GM08714 (cell line): Measurements from ENCODE around the gene CCNA1.

Experiments
- H3K4me3 ChIP-seq: fragments of 200-500 bp; sonication (Bioruptor generic); 2 replicates; pipeline ENCODE4 v1.5.1; 2014; ENCODE audit warnings: mild to moderate bottlenecking, low read length, inconsistent platforms
- ZNF274 ChIP-seq: IDR thresholded peaks from 2 replicates; pipeline ENCODE4 v1.6.1; 2012; ENCODE audit warnings: mild to moderate bottlenecking, low read depth, low read length

Gene CCNA1

GRCh38 chr13:36431204-36432105 is 840 bp upstream of the CCNA1 start:
- H3K4me3 ChIP-seq: peak overlapping the region; percentile 44
- no peak for TF ChIP-seq ZNF274

DNA sequence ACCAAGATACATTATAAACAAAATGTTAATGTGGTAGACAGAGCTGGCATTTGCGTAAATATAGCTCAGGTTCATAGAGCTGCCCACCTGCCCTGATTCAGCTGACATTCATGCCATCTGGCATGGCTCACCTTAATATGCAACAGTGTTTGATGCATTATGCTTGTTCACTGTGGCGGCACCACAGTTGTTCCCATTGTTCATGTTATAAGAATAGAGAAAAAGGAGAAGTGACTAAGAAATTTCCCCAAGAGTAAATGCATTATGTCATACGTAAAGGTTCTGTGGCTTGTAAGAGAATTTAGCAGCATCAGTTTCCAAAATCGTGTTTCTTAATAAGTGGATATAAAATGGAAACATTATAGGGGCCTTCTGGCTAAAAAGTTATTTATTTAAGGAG is 4.5 kb downstream of the CCNA1 start:
- H3K4me3 ChIP-seq: no peak overlapping the region
- no peak for TF ChIP-seq ZNF274

GRCh38 chr13:36438594-36439483 is 6.5 kb downstream of the CCNA1 start:
- H3K4me3 ChIP-seq: no peak overlapping the region
- no peak for TF ChIP-seq ZNF274

- no peak overlapping the region for H3K4me3 ChIP-seq
- no peak for TF ChIP-seq ZNF274
Measured at GRCh38 chr13:36445278-36445677, 13.0 kb downstream of the CCNA1 start.

GRCh38 chr13:36445891-36446351 is 13.6 kb downstream of the CCNA1 start:
- no peak for TF ChIP-seq ZNF274
- H3K4me3 ChIP-seq: no peak overlapping the region

DNA sequence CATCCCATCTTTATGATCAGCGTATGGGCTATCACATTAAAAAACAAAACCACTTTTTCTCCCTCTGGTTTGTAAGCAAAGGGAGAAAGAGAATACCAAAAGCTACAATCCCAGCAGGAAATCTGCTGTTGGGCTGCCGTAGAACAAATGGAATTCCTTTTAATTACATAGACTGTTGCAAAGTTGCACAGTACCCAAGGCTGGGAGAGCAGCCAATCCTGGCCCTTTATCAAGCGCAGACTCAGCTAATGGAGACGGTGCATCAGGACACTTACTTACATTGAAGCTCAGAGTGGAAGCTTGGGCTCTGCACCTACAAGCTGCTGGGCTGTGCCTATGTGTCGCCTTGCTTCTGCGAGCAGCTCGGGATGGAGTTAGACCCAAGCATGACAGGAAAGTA is 15.2 kb downstream of the CCNA1 start:
- H3K4me3 ChIP-seq: no peak overlapping the region
- TF ChIP-seq ZNF274: no peak

DNA sequence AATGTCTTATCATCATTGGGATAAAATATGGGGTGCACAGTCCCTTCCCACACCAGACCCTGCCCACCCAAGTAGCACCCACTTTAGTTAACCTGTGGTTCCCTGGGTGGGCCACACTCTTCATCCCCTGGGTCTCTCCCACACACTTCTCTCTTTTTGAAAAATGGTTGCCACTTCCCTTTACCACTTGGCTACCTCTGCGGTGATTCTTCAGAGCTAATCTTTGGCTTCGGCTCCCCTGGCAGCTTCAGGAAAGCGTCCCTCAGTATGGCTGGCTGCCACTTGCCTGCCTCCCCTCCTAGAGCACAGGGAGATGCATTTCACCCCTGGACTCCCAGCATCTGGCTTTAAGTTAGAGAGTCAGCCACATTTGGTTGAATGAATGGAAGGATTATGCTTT is 18.2 kb downstream of the CCNA1 start:
- TF ChIP-seq ZNF274: no peak
- H3K4me3 ChIP-seq: no peak overlapping the region

GRCh38 chr13:36453516-36453915 is 21.2 kb downstream of the CCNA1 start:
- no peak for TF ChIP-seq ZNF274
- no peak overlapping the region for H3K4me3 ChIP-seq

DNA sequence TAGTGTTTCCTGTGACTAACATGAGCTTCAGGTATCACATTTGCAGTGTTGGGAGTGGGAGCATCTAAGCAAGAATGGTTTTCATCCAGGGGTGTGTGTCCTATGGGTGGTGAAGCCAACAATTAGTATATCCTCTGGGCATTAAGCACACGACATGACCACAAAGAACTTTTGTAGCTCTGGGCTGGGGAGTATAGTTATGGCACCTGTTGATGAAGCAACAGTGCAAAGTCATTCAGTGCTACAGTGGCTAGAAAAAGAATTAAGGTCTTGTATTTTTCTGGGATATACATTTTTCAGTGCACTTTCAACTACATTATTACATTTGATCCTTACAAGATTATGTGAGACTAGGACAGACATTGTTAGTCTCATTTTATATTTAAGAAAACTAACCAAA is 21.8 kb downstream of the CCNA1 start:
- H3K4me3 ChIP-seq: no peak overlapping the region
- no peak for TF ChIP-seq ZNF274

DNA sequence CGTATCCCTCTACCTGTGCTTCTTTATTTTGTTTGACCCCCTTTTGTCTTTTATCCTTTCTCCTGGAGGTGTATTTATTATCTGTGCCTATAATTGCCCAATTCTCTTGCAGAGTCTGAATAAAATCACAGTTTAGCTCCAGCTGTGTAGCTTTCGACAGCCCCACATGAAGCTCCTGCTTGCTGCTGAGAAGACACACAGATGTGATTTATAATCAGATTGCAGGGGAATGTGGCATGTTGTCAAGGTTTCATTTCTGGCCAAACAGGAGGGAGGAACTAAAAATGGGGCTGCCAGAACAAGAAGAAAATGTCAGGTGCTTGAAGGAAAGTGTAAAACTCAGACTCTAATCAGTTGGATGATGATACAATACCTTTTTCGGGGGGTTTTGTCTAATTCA is 22.7 kb downstream of the CCNA1 start:
- no peak overlapping the region for H3K4me3 ChIP-seq
- TF ChIP-seq ZNF274: no peak

GRCh38 chr13:36456577-36456976 is 24.3 kb downstream of the CCNA1 start:
- no peak for TF ChIP-seq ZNF274
- no peak overlapping the region for H3K4me3 ChIP-seq

GRCh38 chr13:36461506-36461905 is 29.2 kb downstream of the CCNA1 start:
- H3K4me3 ChIP-seq: no peak overlapping the region
- TF ChIP-seq ZNF274: no peak

DNA sequence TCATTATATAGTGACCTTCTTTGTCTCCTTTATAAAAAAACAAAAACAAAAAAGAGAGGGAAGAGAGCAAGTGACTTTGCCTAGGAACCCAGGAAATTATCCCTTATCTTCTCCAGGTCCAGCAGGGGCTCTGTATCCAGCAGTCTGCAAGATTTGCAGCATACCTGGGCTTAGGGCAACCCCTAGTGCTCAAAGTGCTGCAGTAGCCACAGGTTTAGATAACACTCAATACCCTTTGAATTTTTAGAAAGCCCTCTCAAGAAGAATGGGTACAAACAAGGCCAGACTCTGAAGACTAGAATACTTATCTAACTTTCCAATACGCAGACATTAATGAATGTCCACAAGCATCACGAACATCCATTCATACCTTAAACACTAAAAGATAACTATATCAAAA is 43.2 kb downstream of the CCNA1 start:
- no peak overlapping the region for H3K4me3 ChIP-seq
- TF ChIP-seq ZNF274: no peak

- no peak for TF ChIP-seq ZNF274
- H3K4me3 ChIP-seq: no peak overlapping the region
Measured at GRCh38 chr13:36476661-36477060, 44.4 kb downstream of the CCNA1 start.

- no peak for TF ChIP-seq ZNF274
- H3K4me3 ChIP-seq: no peak overlapping the region
Measured at GRCh38 chr13:36480726-36481427, 48.6 kb downstream of the CCNA1 start.
